GM12865 (cell line): ENCODE data around the gene GALM.
"Not testable (repeated sequence)": the region's sequence is repeated elsewhere in the genome, so short reads cannot be mapped to it uniquely, and the experiment has no call there.

ENCODE experiments used
- DNase-seq: peaks from one replicate; pipeline ENCODE4 v3.0.0; 2010; ENCODE audit warnings: low read depth
- H3K4me3 ChIP-seq: 2 replicates; pipeline ENCODE4 v1.5.1; 2011; ENCODE audit warnings: mild to moderate bottlenecking, low read depth, low read length, control low read depth
- CTCF ChIP-seq: IDR thresholded peaks from 2 replicates; pipeline ENCODE4 v1.5.1; 2011; ENCODE audit warnings: low read length, control low read depth, low read depth, inconsistent platforms; ENCODE audit not compliant: insufficient read depth; ENCODE audit errors: missing control alignments

The GALM gene

GRCh38 chr2:38668092-38668491 lies 2.2 kb downstream of the GALM start:
- no peak for DNase-seq
- no peak for TF ChIP-seq CTCF
- H3K4me3 ChIP-seq: no peak overlapping the region

GRCh38 chr2:38668779-38669479 lies 3.0 kb downstream of the GALM start:
- H3K4me3 ChIP-seq: no peak overlapping the region
- TF ChIP-seq CTCF: no peak
- no peak for DNase-seq

- no peak for TF ChIP-seq CTCF
- no peak for DNase-seq
- no peak overlapping the region for H3K4me3 ChIP-seq
Measured at GRCh38 chr2:38671303-38671702, 5.4 kb downstream of the GALM start.

DNA sequence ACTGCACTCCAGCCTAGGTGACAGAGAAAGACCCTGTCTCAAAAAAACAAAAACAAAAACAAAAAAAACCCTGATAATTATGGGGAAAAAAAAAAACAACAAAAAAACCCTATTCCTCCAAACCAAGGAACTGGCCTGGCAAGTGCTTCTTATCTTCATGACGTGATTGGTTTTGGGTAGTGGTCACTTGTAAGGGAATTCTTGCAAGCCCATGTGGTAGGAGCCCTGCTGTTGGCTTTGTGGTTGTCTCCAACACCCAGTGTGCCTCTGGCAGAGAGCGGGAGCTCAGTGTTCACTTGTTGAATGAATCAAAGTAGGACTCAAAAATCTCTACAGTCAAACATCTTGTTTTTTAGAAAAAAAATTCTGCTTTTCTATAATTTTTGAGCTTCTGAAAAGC lies 6.0 kb downstream of the GALM start:
- TF ChIP-seq CTCF: no peak

GRCh38 chr2:38672445-38673391 lies 6.8 kb downstream of the GALM start:
- no peak overlapping the region for H3K4me3 ChIP-seq
- DNase-seq: no peak

More for the DNA sequence above, 6.0 kb downstream of the GALM start:
- H3K4me3 ChIP-seq: no peak overlapping the region
- DNase-seq: no peak

DNA sequence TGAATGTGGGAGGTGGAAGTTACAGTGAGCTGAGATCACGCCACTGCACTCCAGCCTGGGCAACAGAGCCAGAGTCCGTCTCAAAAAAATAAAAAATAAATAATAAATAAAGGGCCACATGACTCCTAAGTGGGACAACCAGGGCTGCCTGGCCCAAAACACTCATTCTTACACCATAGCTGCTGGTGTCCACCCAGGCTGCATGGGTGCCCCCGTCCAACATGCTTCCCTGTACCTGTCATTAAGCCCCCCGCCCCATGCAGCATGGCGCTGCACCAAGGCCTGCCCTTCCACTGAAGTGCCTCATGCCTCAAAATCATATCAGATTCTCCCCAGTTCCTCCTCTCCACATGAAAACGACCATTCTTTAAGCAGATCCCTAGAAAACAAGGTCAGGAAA lies 10.8 kb downstream of the GALM start:
- DNase-seq: no peak
- no peak overlapping the region for H3K4me3 ChIP-seq
- no peak for TF ChIP-seq CTCF

More at GRCh38 chr2:38672445-38673391, 6.8 kb downstream of the GALM start:
- TF ChIP-seq CTCF: no peak

DNA sequence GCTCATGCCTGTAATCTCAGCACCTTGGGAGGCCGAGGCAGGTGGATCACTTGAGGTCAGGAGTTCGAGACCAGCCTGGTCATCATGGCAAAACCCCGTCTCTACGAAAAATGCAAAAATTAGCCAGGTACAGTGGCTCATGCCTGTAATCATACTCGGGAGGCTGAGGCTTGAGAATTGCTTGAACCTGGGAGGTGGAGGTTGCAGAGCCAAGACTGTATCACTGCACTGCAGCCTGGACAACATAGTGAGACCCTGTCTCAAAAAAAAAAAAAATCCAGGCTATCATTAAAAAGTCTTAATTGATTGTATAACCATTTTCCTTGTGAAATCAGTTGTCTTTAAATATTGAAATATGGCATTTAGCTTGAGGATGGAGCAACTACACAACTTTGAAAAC lies 15.0 kb downstream of the GALM start:
- DNase-seq, H3K4me3 ChIP-seq: not testable (repeated sequence)
